ENCODE data around the gene LRMDA. TPM values are rescaled to one million over a fixed set of nuclear protein-coding genes. Genes with fewer than 3 reads are reported as not detected.

LRMDA gene
- total and polyA plus RNA-seq, 2 donors (not counting 3 experiments of a cell fraction or from before 2014, with no cell fraction given), result 9.7 to 18.0 TPM

DNA sequence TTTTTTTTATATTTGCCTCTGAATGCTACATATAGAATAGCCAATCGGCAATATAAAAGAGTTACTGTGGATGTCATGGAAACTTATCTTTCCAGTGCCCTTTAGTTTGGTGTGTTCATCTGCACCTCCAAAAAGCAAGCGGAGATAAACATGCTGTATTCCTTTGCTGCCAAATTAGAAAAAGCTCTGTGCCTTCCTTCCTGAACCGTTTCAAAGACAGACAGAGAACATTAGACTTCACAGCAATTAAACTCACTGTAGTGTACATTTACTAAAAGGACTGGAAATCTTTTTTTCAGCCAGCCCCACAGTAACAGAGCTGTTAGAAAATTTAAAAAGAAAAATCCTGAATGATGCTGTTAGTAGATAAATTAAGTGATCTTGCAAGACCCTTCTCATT lies 707.5 kb downstream of the LRMDA start:
- Histone ChIP-seq H3K4me2 (ENCODE audit: insufficient read depth, low read length) (no peak overlapping the region), H3K36me3 (ENCODE audit: control insufficient read depth in 2 of 2, extremely low read depth in 1 of 2, insufficient read depth in 2 of 2, low read length in 2 of 2) (no peaks in the 10 kb centered on the region), H2AFZ (ENCODE audit: low read depth, low read length) (no peak overlapping the region), H3K9ac (replicated peaks; ENCODE audit: extremely low read depth, insufficient read depth, low read length) (no peak overlapping the region), H3K27ac (ENCODE audit: insufficient read depth, low read depth, low read length) (no peak overlapping the region), H4K20me1 (replicated peaks; ENCODE audit: control insufficient read depth, extremely low read depth, insufficient read depth, low read length) (no peaks in the 10 kb centered on the region), H3K9me1 (replicated peaks; ENCODE audit: control insufficient read depth, extremely low read depth, insufficient read depth, low read length) (no peaks in the 10 kb centered on the region), H3K27me3 (ENCODE audit: control insufficient read depth in 2 of 2, insufficient read depth in 2 of 2, low read length in 2 of 2) (no peaks in the 10 kb centered on the region), H3K79me2 (ENCODE audit: control insufficient read depth, insufficient read depth, low read length) (no peaks in the 10 kb centered on the region), H3K4me1 (ENCODE audit: control insufficient read depth, extremely low read depth, insufficient read depth, low read length) (no peaks in the 10 kb centered on the region), H3K4me3 (replicated peaks in 1 of 3; ENCODE audit: insufficient read depth in 1 of 3, low read depth in 1 of 3, low read length in 3 of 3) (no peak overlapping the region), H3K9me3 (replicated peaks; ENCODE audit: control insufficient read depth, insufficient read depth, low read length) (no peaks in the 10 kb centered on the region)
- intact Hi-C loops (cut with micrococcal nuclease), result no loop called here
- DNase-seq (ENCODE audit: low read depth, low spot score) (no peak), FAIRE-seq (no peak)
- ChIA-PET POLR2A (no interaction called here), CTCF (no interaction called here)
- no TSS peak for BruUV-seq (replicated peaks)
- TF ChIP-seq FOS (IDR thresholded peaks at IDR 0.05; ENCODE audit: borderline replicate concordance, insufficient read depth, low read length), result no peak
- TF ChIP-seq POLR2A (IDR thresholded peaks at IDR 0.05; ENCODE audit: low read depth, low read length), result no peak
- TF ChIP-seq, protein P1, sequence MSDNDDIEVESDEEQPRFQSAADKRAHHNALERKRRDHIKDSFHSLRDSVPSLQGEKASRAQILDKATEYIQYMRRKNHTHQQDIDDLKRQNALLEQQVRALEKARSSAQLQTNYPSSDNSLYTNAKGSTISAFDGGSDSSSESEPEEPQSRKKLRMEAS (IDR thresholded peaks at IDR 0.05; ENCODE audit: insufficient read depth, insufficient read length), result no peak
- no peak for TF ChIP-seq MYC (IDR thresholded peaks at IDR 0.05; ENCODE audit: low read depth, low read length)
- no peak for TF ChIP-seq JUN (IDR thresholded peaks at IDR 0.05; ENCODE audit: borderline replicate concordance, insufficient read depth, insufficient read length, low read depth)
- TF ChIP-seq POLR2AphosphoS5 (IDR thresholded peaks at IDR 0.05; ENCODE audit: insufficient read depth, low read depth, low read length), result no peak
- TF ChIP-seq, protein P2, sequence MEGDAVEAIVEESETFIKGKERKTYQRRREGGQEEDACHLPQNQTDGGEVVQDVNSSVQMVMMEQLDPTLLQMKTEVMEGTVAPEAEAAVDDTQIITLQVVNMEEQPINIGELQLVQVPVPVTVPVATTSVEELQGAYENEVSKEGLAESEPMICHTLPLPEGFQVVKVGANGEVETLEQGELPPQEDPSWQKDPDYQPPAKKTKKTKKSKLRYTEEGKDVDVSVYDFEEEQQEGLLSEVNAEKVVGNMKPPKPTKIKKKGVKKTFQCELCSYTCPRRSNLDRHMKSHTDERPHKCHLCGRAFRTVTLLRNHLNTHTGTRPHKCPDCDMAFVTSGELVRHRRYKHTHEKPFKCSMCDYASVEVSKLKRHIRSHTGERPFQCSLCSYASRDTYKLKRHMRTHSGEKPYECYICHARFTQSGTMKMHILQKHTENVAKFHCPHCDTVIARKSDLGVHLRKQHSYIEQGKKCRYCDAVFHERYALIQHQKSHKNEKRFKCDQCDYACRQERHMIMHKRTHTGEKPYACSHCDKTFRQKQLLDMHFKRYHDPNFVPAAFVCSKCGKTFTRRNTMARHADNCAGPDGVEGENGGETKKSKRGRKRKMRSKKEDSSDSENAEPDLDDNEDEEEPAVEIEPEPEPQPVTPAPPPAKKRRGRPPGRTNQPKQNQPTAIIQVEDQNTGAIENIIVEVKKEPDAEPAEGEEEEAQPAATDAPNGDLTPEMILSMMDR (IDR thresholded peaks at IDR 0.05; ENCODE audit: extremely low read depth in 1 of 2, insufficient read depth in 1 of 2, low read depth in 1 of 2, low read length in 2 of 2), result no peak
- TF ChIP-seq GATA2 (IDR thresholded peaks at IDR 0.05; ENCODE audit: insufficient read depth, insufficient read length, low read depth, low read length), result no peak
- no peak for TF ChIP-seq EZH2 (IDR thresholded peaks at IDR 0.05; ENCODE audit: borderline replicate concordance, low read depth, low read length, severe bottlenecking)
- dilution Hi-C loops (cut with MboI; ENCODE audit: extremely low pct_ligation_motif_present, low sequenced_read_pairs), result no loop called here
